Measurements from ENCODE around the gene WDR18. TPM values are rescaled to one million over a fixed set of nuclear protein-coding genes. Genes with fewer than 3 reads are reported as not detected.

Gene WDR18
- total and polyA plus RNA-seq, 2 donors (not counting 1 experiment from before 2014, with no cell fraction given) = 10.0 to 42.3 TPM

- H3K79me2 ChIP-seq (ENCODE audit: control insufficient read depth, insufficient read depth, low read length) = no peaks in the 10 kb centered on the region
- peak overlapping the region; percentile 44 for H3K27ac ChIP-seq (ENCODE audit: insufficient read depth, low read length)
- H3K4me2 ChIP-seq (ENCODE audit: extremely low read depth, insufficient read depth, low read length) = peak overlapping the region; percentile 44
- peaks cover 26% of the 10 kb centered on the region for H3K4me1 ChIP-seq (ENCODE audit: control insufficient read depth, extremely low read depth, insufficient read depth, low read length)
- no peak overlapping the region for H2AFZ ChIP-seq (ENCODE audit: low read length)
- H3K36me3 ChIP-seq (ENCODE audit: control insufficient read depth, insufficient read depth, low read length) = peaks cover 15% of the 10 kb centered on the region
- no peak for DNase-seq (ENCODE audit: low read depth in 2 of 2)
- H3K4me3 ChIP-seq (replicated peaks in 1 of 4; ENCODE audit: control extremely low read depth in 1 of 4, insufficient read depth in 1 of 4, low read depth in 3 of 4, low read length in 4 of 4) = peak overlapping the region in 1 of 4 experiments; percentile 17
- no peaks in the 10 kb centered on the region for H3K27me3 ChIP-seq (ENCODE audit: control insufficient read depth, insufficient read depth, low read length)
- H3K9me3 ChIP-seq (ENCODE audit: control insufficient read depth, insufficient read depth, low read depth, low read length) = no peaks in the 10 kb centered on the region
- H3K9ac ChIP-seq (ENCODE audit: insufficient read depth, low read length) = no peak overlapping the region
- TF ChIP-seq CTCF (conservative IDR thresholded peaks at IDR 0.05 in 1 of 2, IDR thresholded peaks at IDR 0.05 in 1 of 2; ENCODE audit: low read depth in 1 of 2, low read length in 2 of 2) = no peak
- no peak for TF ChIP-seq EZH2 (IDR thresholded peaks at IDR 0.05; ENCODE audit: low read length, missing control alignments)
- H4K20me1 ChIP-seq (ENCODE audit: control insufficient read depth, extremely low read depth, insufficient read depth, low read length) = no peaks in the 10 kb centered on the region
Observed at GRCh38 chr19:1041835-1042685, 57.9 kb downstream of the WDR18 start.

- Histone ChIP-seq H3K9ac (ENCODE audit: insufficient read depth, low read length) (peak overlapping the region; percentile 7), H3K27ac (ENCODE audit: insufficient read depth, low read length) (peak overlapping the region; percentile 44), H4K20me1 (ENCODE audit: control insufficient read depth, extremely low read depth, insufficient read depth, low read length) (no peaks in the 10 kb centered on the region), H3K4me3 (replicated peaks in 1 of 4; ENCODE audit: control extremely low read depth in 1 of 4, insufficient read depth in 1 of 4, low read depth in 3 of 4, low read length in 4 of 4) (no peak overlapping the region), H3K27me3 (ENCODE audit: control insufficient read depth, insufficient read depth, low read length) (no peaks in the 10 kb centered on the region), H3K36me3 (ENCODE audit: control insufficient read depth, insufficient read depth, low read length) (peaks cover 11% of the 10 kb centered on the region), H3K79me2 (ENCODE audit: control insufficient read depth, insufficient read depth, low read length) (no peaks in the 10 kb centered on the region), H3K9me3 (ENCODE audit: control insufficient read depth, insufficient read depth, low read depth, low read length) (no peaks in the 10 kb centered on the region), H3K4me1 (ENCODE audit: control insufficient read depth, extremely low read depth, insufficient read depth, low read length) (peaks cover 23% of the 10 kb centered on the region), H2AFZ (ENCODE audit: low read length) (no peak overlapping the region), H3K4me2 (ENCODE audit: extremely low read depth, insufficient read depth, low read length) (no peak overlapping the region)
- no peak for TF ChIP-seq EZH2 (IDR thresholded peaks at IDR 0.05; ENCODE audit: low read length, missing control alignments)
- no peak for TF ChIP-seq CTCF (conservative IDR thresholded peaks at IDR 0.05 in 1 of 2, IDR thresholded peaks at IDR 0.05 in 1 of 2; ENCODE audit: low read depth in 1 of 2, low read length in 2 of 2)
- peak in 1 of 2 donors; percentile 22 for DNase-seq (ENCODE audit: low read depth in 2 of 2)
Observed at GRCh38 chr19:1042689-1043511, 58.8 kb downstream of the WDR18 start.

Other genes with a start within 250 kb of the WDR18 start
- gene MISP, start 233.2 kb upstream of the WDR18 start, total RNA-seq = under 0.01 TPM in 1 of 2 replicates, not detected in the other
- gene MISP, start 233.2 kb upstream of the WDR18 start, polyA plus RNA-seq = not detected in 2 replicates
- 67.5 and 83.1 TPM in 2 replicates for gene PTBP1, start 186.9 kb upstream of the WDR18 start, total RNA-seq
- 74.6 and 142 TPM in 2 replicates for gene PTBP1, start 186.9 kb upstream of the WDR18 start, polyA plus RNA-seq
- gene PLPPR3, start 162.4 kb upstream of the WDR18 start, total RNA-seq = 1.5 and 2.5 TPM in 2 replicates
- 0.19 and 0.30 TPM in 2 replicates for gene PLPPR3, start 162.4 kb upstream of the WDR18 start, polyA plus RNA-seq
- 0.17 TPM in 1 of 2 replicates, not detected in the other for gene AZU1, start 156.5 kb upstream of the WDR18 start, total RNA-seq
- not detected in 2 replicates for gene AZU1, start 156.5 kb upstream of the WDR18 start, polyA plus RNA-seq
- not detected in 2 replicates for gene PRTN3, start 143.3 kb upstream of the WDR18 start, total RNA-seq
- gene PRTN3, start 143.3 kb upstream of the WDR18 start, polyA plus RNA-seq = not detected in 2 replicates
- gene ELANE, start 132.0 kb upstream of the WDR18 start, total RNA-seq = 0.51 and 0.66 TPM in 2 replicates
- gene ELANE, start 132.0 kb upstream of the WDR18 start, polyA plus RNA-seq = 0.07 and 0.48 TPM in 2 replicates
- gene CFD, start 124.7 kb upstream of the WDR18 start, total RNA-seq = 18.8 and 206 TPM in 2 replicates
- 1.00 and 3.3 TPM in 2 replicates for gene CFD, start 124.7 kb upstream of the WDR18 start, polyA plus RNA-seq
- gene MED16, start 91.2 kb upstream of the WDR18 start, total RNA-seq = 24.4 and 35.0 TPM in 2 replicates
- gene MED16, start 91.2 kb upstream of the WDR18 start, polyA plus RNA-seq = 19.3 and 26.2 TPM in 2 replicates
- gene RNU6-9, start 90.9 kb upstream of the WDR18 start, total RNA-seq = not detected in 2 replicates
- not detected in 2 replicates for gene RNU6-9, start 90.9 kb upstream of the WDR18 start, polyA plus RNA-seq
- 13.2 and 13.4 TPM in 2 replicates for gene R3HDM4, start 71.1 kb upstream of the WDR18 start, total RNA-seq
- 20.9 and 25.5 TPM in 2 replicates for gene R3HDM4, start 71.1 kb upstream of the WDR18 start, polyA plus RNA-seq
- not detected in 2 replicates for gene KISS1R, start 67.0 kb upstream of the WDR18 start, total RNA-seq
- not detected in 2 replicates for gene KISS1R, start 67.0 kb upstream of the WDR18 start, polyA plus RNA-seq
- 12.1 and 14.9 TPM in 2 replicates for gene ARID3A, start 58.3 kb upstream of the WDR18 start, total RNA-seq
- 6.4 and 8.7 TPM in 2 replicates for gene ARID3A, start 58.3 kb upstream of the WDR18 start, polyA plus RNA-seq
- gene GRIN3B, start 16.1 kb downstream of the WDR18 start, total RNA-seq = 0.51 and 0.66 TPM in 2 replicates
- 0.12 and 0.25 TPM in 2 replicates for gene GRIN3B, start 16.1 kb downstream of the WDR18 start, polyA plus RNA-seq
- 47.5 and 57.8 TPM in 2 replicates for gene TMEM259, start 36.8 kb downstream of the WDR18 start, total RNA-seq
- 67.1 and 67.9 TPM in 2 replicates for gene TMEM259, start 36.8 kb downstream of the WDR18 start, polyA plus RNA-seq
- not detected in 2 replicates for gene RNU6-2, start 37.2 kb downstream of the WDR18 start, total RNA-seq
- not detected in 2 replicates for gene RNU6-2, start 37.2 kb downstream of the WDR18 start, polyA plus RNA-seq
- 120 and 194 TPM in 2 replicates for gene CNN2, start 42.3 kb downstream of the WDR18 start, total RNA-seq
- gene CNN2, start 42.3 kb downstream of the WDR18 start, polyA plus RNA-seq = 299 and 473 TPM in 2 replicates
- gene ABCA7, start 55.8 kb downstream of the WDR18 start, total RNA-seq = 2.3 and 9.7 TPM in 2 replicates
- gene ABCA7, start 55.8 kb downstream of the WDR18 start, polyA plus RNA-seq = 2.2 and 2.3 TPM in 2 replicates
- gene ARHGAP45, start 82.8 kb downstream of the WDR18 start, total RNA-seq = 0.77 and 1.8 TPM in 2 replicates
- 0.42 and 0.78 TPM in 2 replicates for gene ARHGAP45, start 82.8 kb downstream of the WDR18 start, polyA plus RNA-seq
- 55.2 and 55.5 TPM in 2 replicates for gene POLR2E, start 111.0 kb downstream of the WDR18 start, total RNA-seq
- 130 and 214 TPM in 2 replicates for gene POLR2E, start 111.0 kb downstream of the WDR18 start, polyA plus RNA-seq
- 428 and 430 TPM in 2 replicates for gene GPX4, start 119.6 kb downstream of the WDR18 start, total RNA-seq
- 325 and 473 TPM in 2 replicates for gene GPX4, start 119.6 kb downstream of the WDR18 start, polyA plus RNA-seq
- 49.6 and 55.8 TPM in 2 replicates for gene SBNO2, start 189.9 kb downstream of the WDR18 start, total RNA-seq
- 12.6 and 14.3 TPM in 2 replicates for gene SBNO2, start 189.9 kb downstream of the WDR18 start, polyA plus RNA-seq
- gene STK11, start 221.4 kb downstream of the WDR18 start, total RNA-seq = 96.6 and 100 TPM in 2 replicates
- gene STK11, start 221.4 kb downstream of the WDR18 start, polyA plus RNA-seq = 23.7 TPM in 2 replicates

Measured in fibroblast of lung (primary cell).